GM21737 (cell line): Measurements from ENCODE around the gene ACACB.
"Not testable (repeated sequence)": the region's sequence is repeated elsewhere in the genome, so short reads cannot be mapped to it uniquely, and the experiment has no call there.

Experiments used
- ATAC-seq: cut with Tn5 transposase; IDR thresholded peaks from one replicate; pipeline ENCODE4 v1.9.1; 2021; ENCODE audit warnings: mild to moderate bottlenecking, moderate library complexity; ENCODE audit not compliant: unreplicated experiment

ACACB gene

GRCh38 chr12:109170324-109170723, 53.9 kb downstream of the ACACB start:
- no peak for ATAC-seq

- not testable (repeated sequence) for ATAC-seq
Measured at GRCh38 chr12:109172787-109173186, 56.4 kb downstream of the ACACB start.

GRCh38 chr12:109173443-109174240, 57.3 kb downstream of the ACACB start:
- no peak for ATAC-seq

GRCh38 chr12:109174468-109174867, 58.1 kb downstream of the ACACB start:
- ATAC-seq: no peak

- ATAC-seq: no peak
Measured at GRCh38 chr12:109178532-109178931, 62.1 kb downstream of the ACACB start.

- ATAC-seq: no peak
Measured at GRCh38 chr12:109179927-109180326, 63.5 kb downstream of the ACACB start.

GRCh38 chr12:109182041-109182839, 65.9 kb downstream of the ACACB start:
- ATAC-seq: no peak

- ATAC-seq: no peak
Measured at GRCh38 chr12:109185441-109185840, 69.1 kb downstream of the ACACB start.

- ATAC-seq: no peak
Measured at GRCh38 chr12:109186993-109187653, 70.7 kb downstream of the ACACB start.

- no peak for ATAC-seq
Measured at GRCh38 chr12:109188108-109188712, 71.8 kb downstream of the ACACB start.

- no peak for ATAC-seq
Measured at GRCh38 chr12:109189291-109189690, 72.9 kb downstream of the ACACB start.

- no peak for ATAC-seq
Measured at GRCh38 chr12:109191621-109192250, 75.3 kb downstream of the ACACB start.

GRCh38 chr12:109192358-109192757, 76.0 kb downstream of the ACACB start:
- ATAC-seq: no peak

GRCh38 chr12:109193896-109194295, 77.5 kb downstream of the ACACB start:
- ATAC-seq: no peak

GRCh38 chr12:109196332-109196731, 79.9 kb downstream of the ACACB start:
- no peak for ATAC-seq

GRCh38 chr12:109197327-109197726, 80.9 kb downstream of the ACACB start:
- ATAC-seq: no peak

- ATAC-seq: no peak
Measured at GRCh38 chr12:109199324-109199723, 82.9 kb downstream of the ACACB start.

GRCh38 chr12:109200825-109201495, 84.6 kb downstream of the ACACB start:
- ATAC-seq: no peak

GRCh38 chr12:109201496-109201885, 85.1 kb downstream of the ACACB start:
- no peak for ATAC-seq

- no peak for ATAC-seq
Measured at GRCh38 chr12:109202770-109203169, 86.4 kb downstream of the ACACB start.
